GM18858 (cell line): ENCODE measurements around the gene GRB2.
A peak's percentile ranks its signal among the peaks of the same experiment; 100 is the strongest.
"Not testable (repeated sequence)": the region's sequence is repeated elsewhere in the genome, so short reads cannot be mapped to it uniquely, and the experiment has no call there.

Experiments used
- ATAC-seq: cut with Tn5 transposase; IDR thresholded peaks from one replicate; pipeline ENCODE4 v1.9.1; 2021; ENCODE audit not compliant: unreplicated experiment

Gene GRB2

GRCh38 chr17:75288770-75289114, 116.7 kb downstream of the GRB2 start:
- no peak for ATAC-seq

DNA sequence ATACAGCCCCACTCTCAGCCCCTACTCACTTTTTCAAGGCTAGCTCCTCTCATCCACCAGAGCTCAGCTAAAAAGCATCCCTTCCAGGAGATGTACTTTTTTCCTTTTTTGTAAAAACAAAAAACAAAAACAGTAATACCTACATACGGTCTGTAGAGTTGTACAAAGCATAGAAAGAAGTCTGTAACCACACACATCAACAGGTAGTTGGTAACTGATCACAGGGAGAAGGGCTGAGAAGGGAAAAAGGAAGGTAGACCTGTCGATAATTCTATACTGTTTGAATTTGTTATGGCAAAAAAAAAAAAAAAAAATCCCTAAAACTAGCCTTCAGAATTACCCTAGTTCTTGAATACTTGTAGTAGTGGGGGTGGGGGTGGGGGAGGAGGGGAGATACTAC, 117.1 kb downstream of the GRB2 start:
- no peak for ATAC-seq

- ATAC-seq, result no peak
Measured at GRCh38 chr17:75287221-75287620, 118.3 kb downstream of the GRB2 start.

- ATAC-seq, result no peak
Measured at GRCh38 chr17:75285123-75285522, 120.4 kb downstream of the GRB2 start.

GRCh38 chr17:75280189-75280588, 125.3 kb downstream of the GRB2 start:
- not testable (repeated sequence) for ATAC-seq

- ATAC-seq, result no peak
Measured at GRCh38 chr17:75277664-75278071, 127.8 kb downstream of the GRB2 start.

- no peak for ATAC-seq
Measured at GRCh38 chr17:75273977-75274708, 131.3 kb downstream of the GRB2 start.

GRCh38 chr17:75272848-75273184, 132.7 kb downstream of the GRB2 start:
- ATAC-seq, result no peak

- ATAC-seq, result no peak
Measured at GRCh38 chr17:75271955-75272847, 133.3 kb downstream of the GRB2 start.

DNA sequence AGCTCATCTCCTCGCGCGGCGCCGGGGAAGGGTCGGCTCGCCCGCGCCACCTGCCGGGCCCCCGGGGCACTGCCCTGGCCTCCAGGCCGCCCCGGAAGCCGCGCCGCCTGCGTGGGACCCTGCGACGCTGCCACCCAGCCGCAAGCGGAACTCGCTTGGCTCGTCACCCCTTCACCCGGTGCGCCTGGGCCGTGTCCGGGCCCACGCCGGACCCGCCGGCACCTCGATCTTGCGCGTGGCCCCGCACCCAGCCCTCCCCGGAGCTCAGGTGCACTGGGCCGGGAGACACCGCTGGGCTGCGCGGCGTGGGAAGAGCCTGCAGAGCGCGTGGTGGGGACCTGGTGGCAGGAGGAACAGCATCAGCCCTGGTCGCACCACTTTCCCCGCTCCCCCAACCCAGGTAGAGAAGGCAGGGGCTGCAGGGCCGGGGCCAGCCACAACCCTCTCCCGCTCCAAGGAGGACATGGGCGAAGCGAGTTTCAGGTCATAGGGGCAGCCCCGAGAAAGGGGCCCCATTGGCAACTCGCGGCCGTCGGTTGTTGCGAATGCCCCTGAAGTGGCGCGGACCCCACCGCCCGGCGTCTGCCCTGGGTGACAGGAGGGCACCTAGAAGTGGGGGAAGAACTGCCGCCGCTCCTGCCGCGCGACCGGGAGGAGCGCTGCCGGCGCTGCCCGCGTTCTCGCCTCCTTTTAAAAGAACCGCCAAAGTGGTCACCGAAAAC, 134.1 kb downstream of the GRB2 start:
- ATAC-seq, result no peak

- peak; percentile 37 for ATAC-seq
Measured at GRCh38 chr17:75270966-75271232, 134.6 kb downstream of the GRB2 start, which contains the start of gene MIF4GD. TSS of gene MIF4GD (minus strand) at chr17:75271231. CDS start at chr17:75270195, 1,036 bp downstream.

DNA sequence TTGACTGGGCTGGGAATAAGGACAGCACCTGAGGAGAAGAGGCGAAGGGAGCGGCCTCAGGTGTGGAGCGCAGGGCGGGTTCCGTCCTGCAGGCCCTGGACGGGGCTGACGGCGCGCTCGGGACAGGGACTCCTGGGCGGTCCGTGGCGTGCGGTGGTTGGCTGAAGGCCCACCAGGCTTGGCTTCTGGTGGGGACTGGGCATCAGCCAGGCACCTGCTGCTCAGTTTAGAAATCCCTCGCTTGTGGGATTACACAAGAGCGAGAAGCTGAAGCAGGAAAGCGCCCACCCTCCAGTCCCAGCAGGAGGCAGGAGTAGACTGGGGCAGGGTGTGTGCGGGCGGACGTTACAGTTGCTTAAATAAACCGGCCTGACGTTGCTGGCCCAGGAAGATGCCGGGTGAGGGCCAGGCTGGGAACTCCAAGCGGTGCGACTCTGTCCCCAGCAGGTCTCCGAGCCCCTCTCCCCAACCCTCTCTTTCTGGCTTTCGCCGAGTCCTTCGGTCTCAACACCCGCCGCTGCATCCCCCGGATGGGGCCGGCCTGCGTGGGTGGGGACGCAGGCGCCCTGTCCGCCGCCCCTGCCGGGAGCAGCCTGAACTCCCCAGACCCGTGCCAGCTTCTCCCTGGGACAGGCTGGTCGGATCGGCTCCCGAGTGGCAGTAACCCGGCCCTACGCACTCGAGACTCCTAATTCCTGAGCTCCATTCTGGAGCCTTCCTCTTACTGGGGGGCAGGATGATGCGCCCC, 135.1 kb downstream of the GRB2 start:
- peak; percentile 18 for ATAC-seq

- ATAC-seq, result no peak
Measured at GRCh38 chr17:75269844-75270217, 135.6 kb downstream of the GRB2 start.
